Heart right ventricle (tissue), 16 donors: ENCODE results near the gene NT5DC4. TPM values are rescaled to one million over a fixed set of nuclear protein-coding genes. Genes with fewer than 3 reads are reported as not detected.

Experiments
- ATAC-seq, 8 donors: fragments of 200-7000 bp; cut with Tn5 transposase; one replicate each; pipeline ENCODE4 v1.9.1; 2020; ENCODE audit warnings: mild to moderate bottlenecking in 8 of 8, moderate library complexity in 8 of 8, moderate number of reproducible peaks in 1 of 8
- DNase-seq, 2 donors: peaks; one replicate each; pipeline ENCODE4 v3.0.0-alpha.2; 2020
- H3K27ac ChIP-seq, 10 donors: fragments of 200-600 bp; sonication (generic) in 2 of 10; one replicate each; pipeline versions ENCODE4 v1.5.0 to v1.8.0; 2020 to 2022; ENCODE audit warnings: mild to moderate bottlenecking in 3 of 10
- H3K27me3 ChIP-seq, 7 donors: fragments of 200-600 bp; one replicate each; pipeline ENCODE4 v1.8.0; 2021 to 2022; ENCODE audit warnings: mild to moderate bottlenecking in 2 of 7
- H3K36me3 ChIP-seq, 9 donors: fragments of 200-600 bp; sonication (generic) in 1 of 9; one replicate each; pipeline versions ENCODE4 v1.5.0 to v1.8.0; 2020 to 2022; ENCODE audit warnings: mild to moderate bottlenecking in 2 of 9
- H3K4me1 ChIP-seq, 9 donors: fragments of 200-600 bp; sonication (generic) in 1 of 9; one replicate each; pipeline versions ENCODE4 v1.5.0 to v1.8.0; 2020 to 2022; ENCODE audit warnings: mild to moderate bottlenecking in 4 of 9
- H3K4me3 ChIP-seq, 10 donors: fragments of 200-600 bp; sonication (generic) in 2 of 10; one replicate each; pipeline versions ENCODE4 v1.5.0 to v1.8.0; 2020 to 2022; ENCODE audit warnings: mild to moderate bottlenecking in 7 of 10, moderate library complexity in 2 of 10
- H3K9me3 ChIP-seq, 11 donors: fragments of 200-600 bp in 10 of 11; sonication (generic) in 2 of 11; one replicate each; pipeline versions ENCODE4 v1.5.0 to v1.8.0; 2013 to 2022; ENCODE audit warnings: mild to moderate bottlenecking in 2 of 11, control low read depth in 1 of 11, moderate library complexity in 1 of 11
- CTCF ChIP-seq, 9 donors: fragments of 200-600 bp; sonication (generic) in 2 of 9; IDR thresholded peaks; one replicate each; pipeline versions ENCODE4 v1.5.0 to v1.8.0; 2021 to 2022; ENCODE audit warnings: antibody characterized with exemption in 9 of 9, mild to moderate bottlenecking in 5 of 9, moderate library complexity in 1 of 9
- WGBS, 2 donors: extraction: QIAGEN DNeasy Blood & Tissue Kit; methylation state at CpG; one replicate each; pipeline ENCODE4 v1.1.7; 2013; ENCODE audit warnings: inconsistent platforms in 1 of 2; 5-methylcytosine and 5-hydroxymethylcytosine counted together
- intact Hi-C, 10 donors: fragments of 100-400 bp; cut with DNase I; formaldehyde crosslinking; loops; one replicate each; pipeline versions ENCODE4 v1.11.1 to v1.14.2; 2022
- polyA plus RNA-seq, 2 donors: library from polyadenylated mRNA; stranded (reverse); fragments of 200-250 nt; gene quantifications; one replicate each; pipeline ENCODE4 v1.2.3, GENCODE V29; 2013
- total RNA-seq, 10 donors: library from RNA; stranded (reverse); fragmentation: NEBNext Ultra II Directional in 3 of 10; extraction: Animal tissue kit (Norgen Biotek cat#: 25700) in 3 of 10; gene quantifications; one replicate each; pipeline versions ENCODE4 v1.2.1 to v1.2.4, GENCODE V29; 2021 to 2023
- donor health status: Arrhythmogenic right ventricular cardiomyopathy.
- donor health status: ischemic (EF 13 %, LVEDD 7.1; RV severe dilation, severe dysfunction).
- donor health status: healthy with polysubstance abuse.
- donor health status: DM: no; HTN: yes; CAD: no.
- donor health status: DM: no; HTN: no; CAD: no.
- donor health status: ischemic (EF 25% LVEDD 6.9; RV normal size, moderate dysfunction).
- donor health status: ischemic (EF 25% LVEDD 5.7; RV mildly dilated, moderate dysfunction).
- donor health status: healthy.
- donor health status: DM: yes; HTN: yes; CAD: no.
- donor health status: Ischemic cardiomyopathy.
- donor health status: ischemic (EF 35%, LVEDD 5.7; RV mildly dilated, moderate dysfunction).
- donor health status: nonischemic (EF 11% LVEDD 7.7; RV severe dilation, severe dysfunction).
- donor health status: DM: yes; HTN: yes; CAD: no.
- donor health status: PGD.
- donor health status: ischemic (EF 29% LVEDD 5.4; RV normal size, mild dysfunction).
- donor health status: nonischemic (EF 23%, LVEDD 6.1; RV moderate dilation, normal function).

The NT5DC4 gene
- total and polyA plus RNA-seq, 12 donors: 0.35 TPM; not detected in 11

- ATAC-seq (no peak), DNase-seq (no peak)
- Histone ChIP-seq H3K36me3 (no peaks in the 10 kb centered on the region), H3K9me3 (no peaks in the 10 kb centered on the region), H3K4me1 (peaks cover 0 to 36% (median 4%) of the 10 kb centered on the region in 9 donors), H3K4me3 (no peak overlapping the region), H3K27me3 (peaks cover 0 to 27% (median 5%) of the 10 kb centered on the region in 7 donors), H3K27ac (no peak overlapping the region)
- intact Hi-C loops: loop anchor here (2.0 to 10.0 kb wide), 8 partner anchors 100 to 127 kb away; no protein-coding TSS in a partner anchor
- TF ChIP-seq CTCF (IDR thresholded peaks at IDR 0.05): no peak
- WGBS, 2 donors: 72 to 83% methylated on average over 19 of the region's 19 CpGs
Observed at GRCh38 chr2:112727276-112728028, 6.6 kb downstream of the NT5DC4 start.

GRCh38 chr2:112728029-112728362 is 7.2 kb downstream of the NT5DC4 start:
- peaks cover 0 to 36% (median 4%) of the 10 kb centered on the region in 9 donors for H3K4me1 ChIP-seq
- ATAC-seq: no peak
- DNase-seq: no peak
- WGBS, 2 donors: 56% methylated on average over 4 of the region's 4 CpGs
- H3K36me3 ChIP-seq: no peaks in the 10 kb centered on the region
- intact Hi-C loops: loop anchor here in 6 of 10 donors (5.0 to 10.0 kb wide), 5 partner anchors 101 to 126 kb away; no protein-coding TSS in a partner anchor
- no peak overlapping the region for H3K27ac ChIP-seq
- peaks cover 0 to 27% (median 5%) of the 10 kb centered on the region in 7 donors for H3K27me3 ChIP-seq
- no peak overlapping the region for H3K4me3 ChIP-seq
- TF ChIP-seq CTCF (IDR thresholded peaks at IDR 0.05): no peak
- no peaks in the 10 kb centered on the region for H3K9me3 ChIP-seq

- Histone ChIP-seq H3K36me3 (no peaks in the 10 kb centered on the region), H3K4me1 (peaks cover 0 to 36% (median 4%) of the 10 kb centered on the region in 9 donors), H3K9me3 (no peaks in the 10 kb centered on the region), H3K27ac (no peak overlapping the region), H3K4me3 (no peak overlapping the region), H3K27me3 (peaks cover 0 to 27% (median 5%) of the 10 kb centered on the region in 7 donors)
- DNase-seq: no peak
- intact Hi-C loops: loop anchor here in 6 of 10 donors (5.0 to 10.0 kb wide), 5 partner anchors 101 to 126 kb away; no protein-coding TSS in a partner anchor
- no peak for TF ChIP-seq CTCF (IDR thresholded peaks at IDR 0.05)
- no peak for ATAC-seq
- WGBS, 2 donors: 46 to 47% methylated on average over 11 of the region's 11 CpGs
Observed at GRCh38 chr2:112728378-112729175, 7.8 kb downstream of the NT5DC4 start.

GRCh38 chr2:112730216-112730615 is 9.4 kb downstream of the NT5DC4 start:
- ATAC-seq: no peak
- no peak overlapping the region for H3K4me3 ChIP-seq
- no peak for TF ChIP-seq CTCF (IDR thresholded peaks at IDR 0.05)
- no peak for DNase-seq
- H3K36me3 ChIP-seq: no peaks in the 10 kb centered on the region
- peaks cover 0 to 27% (median 5%) of the 10 kb centered on the region in 7 donors for H3K27me3 ChIP-seq
- intact Hi-C loops: no loop called here
- no peaks in the 10 kb centered on the region for H3K9me3 ChIP-seq
- peaks cover 0 to 29% (median 4%) of the 10 kb centered on the region in 9 donors for H3K4me1 ChIP-seq
- no peak overlapping the region for H3K27ac ChIP-seq
- WGBS, 2 donors: 82 to 83% methylated on average over 8 of the region's 8 CpGs
